Measurements from ENCODE around the gene CPEB1. TPM values are rescaled to one million over a fixed set of nuclear protein-coding genes. Genes with fewer than 3 reads are reported as not detected.
"Not testable (repeated sequence)": the region's sequence is repeated elsewhere in the genome, so short reads cannot be mapped to it uniquely, and the experiment has no call there.

The CPEB1 gene
- total RNA-seq, 1 experiment from 2014 or later: 0.04 TPM

DNA sequence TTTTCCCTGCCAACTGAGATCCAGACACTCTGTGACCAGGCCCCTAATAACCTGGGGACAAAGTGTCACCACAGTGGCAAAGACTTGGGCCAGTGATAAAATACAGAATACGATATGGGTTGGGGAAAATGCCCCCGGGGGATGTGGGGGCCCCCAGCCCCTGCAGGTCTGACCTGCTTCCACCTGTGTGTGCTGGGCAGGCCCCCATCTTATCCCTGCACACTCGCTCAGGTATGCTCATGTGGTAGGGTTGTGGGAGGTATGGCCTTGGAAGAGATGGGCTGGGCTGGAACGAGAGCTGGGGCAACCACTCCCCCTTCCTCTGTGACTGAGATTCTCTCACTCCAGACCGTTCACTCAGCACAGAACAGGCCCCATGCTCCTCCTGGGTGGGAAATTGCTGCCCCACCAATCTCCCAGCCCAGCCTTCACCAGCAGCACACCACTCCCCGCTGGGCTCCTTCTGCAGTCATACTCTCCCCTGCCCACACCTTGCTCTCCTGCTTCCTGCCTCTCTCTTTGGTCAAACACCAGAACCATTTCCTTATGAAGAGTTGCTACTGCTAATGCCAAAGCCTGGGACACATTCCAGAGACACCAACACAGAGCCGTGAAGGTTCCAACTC is 9.6 kb upstream of the CPEB1 start:
- Histone ChIP-seq H3K4me3 (no peak overlapping the region), H3K27ac (no peak overlapping the region), H3K4me1 (no peaks in the 10 kb centered on the region), H3K9me3 (replicated peaks) (no peaks in the 10 kb centered on the region), H3K36me3 (no peaks in the 10 kb centered on the region), H3K27me3 (no peaks in the 10 kb centered on the region)
- no peak for DNase-seq

DNA sequence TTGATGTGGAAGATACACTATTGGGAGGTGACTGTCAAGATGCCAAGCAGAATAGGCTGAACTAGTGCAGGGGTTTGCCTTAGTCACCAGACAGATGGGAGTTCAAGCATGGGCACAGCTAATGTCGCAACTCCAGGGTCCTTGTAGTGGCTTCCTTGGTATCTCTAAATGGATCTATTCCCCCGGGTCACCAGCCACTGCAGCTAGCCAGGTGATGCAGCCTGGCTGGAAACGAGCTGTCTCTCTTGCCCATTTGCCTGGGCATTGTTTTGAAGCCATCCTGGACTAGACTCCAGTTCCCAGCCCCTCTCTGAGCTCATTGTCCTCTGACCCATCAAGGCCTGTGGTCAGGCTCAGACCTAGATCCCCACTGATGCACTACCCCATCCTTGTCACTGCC is 8.4 kb upstream of the CPEB1 start:
- H3K27me3 ChIP-seq: no peaks in the 10 kb centered on the region
- no peak for DNase-seq
- no peaks in the 10 kb centered on the region for H3K9me3 ChIP-seq (replicated peaks)
- H3K4me1 ChIP-seq: no peaks in the 10 kb centered on the region
- H3K36me3 ChIP-seq: no peaks in the 10 kb centered on the region
- H3K4me3 ChIP-seq: no peak overlapping the region
- no peak overlapping the region for H3K27ac ChIP-seq

DNA sequence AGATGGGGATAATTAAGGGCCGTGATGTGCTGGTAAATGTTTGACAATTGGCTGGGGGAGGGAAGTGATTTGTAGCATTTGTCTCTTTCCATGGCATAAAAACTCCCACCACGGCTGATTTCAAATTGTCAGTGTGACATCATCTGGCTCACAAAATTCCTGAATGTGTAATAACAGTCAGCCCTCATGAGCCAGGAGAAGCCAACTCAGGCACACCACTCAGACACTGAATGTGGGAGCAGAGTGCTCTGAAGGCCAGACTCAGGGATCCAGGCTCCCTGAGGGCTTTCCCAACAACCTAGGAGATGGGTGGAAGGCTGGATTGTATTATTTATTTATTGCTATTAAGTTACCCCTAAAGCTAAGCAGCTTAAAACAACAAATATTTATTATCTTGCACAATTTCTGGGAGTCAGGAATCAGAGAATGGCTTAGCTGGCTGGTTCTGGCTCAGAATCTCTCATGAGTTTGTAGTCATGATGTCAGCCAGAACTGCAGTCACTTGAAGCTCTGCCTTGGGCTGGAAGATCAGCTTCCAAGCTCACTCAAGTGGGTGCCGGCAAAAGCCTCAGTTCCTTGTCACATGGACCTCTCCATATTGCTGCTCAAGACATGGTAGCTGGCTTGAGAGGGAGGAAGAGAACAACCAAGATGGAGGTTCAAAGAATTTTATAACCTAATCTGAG is 6.5 kb upstream of the CPEB1 start:
- no peak for DNase-seq
- Histone ChIP-seq H3K4me1 (no peaks in the 10 kb centered on the region), H3K4me3 (no peak overlapping the region), H3K9me3 (replicated peaks) (no peaks in the 10 kb centered on the region), H3K27me3 (no peaks in the 10 kb centered on the region), H3K27ac (no peak overlapping the region), H3K36me3 (no peaks in the 10 kb centered on the region)

DNA sequence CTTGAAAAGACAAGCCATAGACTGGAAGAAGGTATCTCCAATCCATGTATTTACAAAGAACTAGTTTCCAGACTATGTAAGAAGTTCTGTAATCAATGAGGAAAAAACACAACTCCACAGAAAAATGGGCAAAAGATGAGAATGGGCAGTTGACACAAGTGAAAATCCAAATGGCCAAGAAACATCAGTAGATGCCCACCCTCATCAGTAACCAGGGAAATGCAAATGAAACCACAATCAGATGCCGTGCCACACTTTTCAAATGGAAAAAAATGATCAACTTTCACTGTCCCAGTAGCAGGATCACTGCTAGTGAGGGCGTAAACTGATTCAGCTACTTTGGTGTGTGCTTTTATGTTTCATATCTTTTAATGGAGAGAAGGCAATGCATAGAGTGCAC is 4.5 kb upstream of the CPEB1 start:
- H3K27me3 ChIP-seq: no peaks in the 10 kb centered on the region

DNA sequence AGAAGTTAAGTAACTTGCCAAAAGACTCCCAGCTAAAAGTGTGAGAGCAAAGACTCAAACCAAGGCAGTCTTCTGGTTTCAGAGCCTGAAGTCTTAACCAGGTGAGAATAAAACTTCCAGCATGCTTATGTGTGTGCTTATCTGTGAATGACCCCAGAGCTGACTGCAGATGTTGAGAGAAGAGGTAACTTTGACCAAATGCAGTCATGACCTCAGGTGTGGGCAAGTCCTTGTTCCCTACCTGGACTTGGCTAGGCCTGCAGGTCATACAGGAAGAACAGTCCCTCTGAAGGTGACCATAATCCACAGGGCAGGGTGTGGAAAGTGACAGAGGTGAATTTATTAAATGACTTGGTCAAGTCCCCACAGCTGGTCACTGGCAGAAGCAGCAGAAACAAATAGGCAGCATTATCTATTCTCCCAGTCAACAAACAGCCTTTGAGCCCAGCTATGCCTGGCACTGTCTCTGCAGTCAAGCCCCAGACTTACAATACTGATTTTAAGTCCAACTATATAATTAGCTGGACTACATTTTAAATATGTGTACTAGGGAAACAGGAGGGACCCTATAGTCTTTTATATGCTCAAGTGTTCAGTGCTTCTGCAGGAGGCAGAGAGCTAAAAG is 3.0 kb upstream of the CPEB1 start:
- H3K36me3 ChIP-seq: no peaks in the 10 kb centered on the region
- DNase-seq: no peak
- no peak overlapping the region for H3K27ac ChIP-seq
- H3K4me1 ChIP-seq: no peaks in the 10 kb centered on the region
- no peak overlapping the region for H3K4me3 ChIP-seq
- H3K27me3 ChIP-seq: no peaks in the 10 kb centered on the region
- H3K9me3 ChIP-seq (replicated peaks): no peaks in the 10 kb centered on the region

More for the DNA sequence above, 4.5 kb upstream of the CPEB1 start:
- no peaks in the 10 kb centered on the region for H3K36me3 ChIP-seq
- no peak overlapping the region for H3K27ac ChIP-seq
- no peaks in the 10 kb centered on the region for H3K9me3 ChIP-seq (replicated peaks)
- no peak for DNase-seq
- H3K4me1 ChIP-seq: no peaks in the 10 kb centered on the region
- H3K4me3 ChIP-seq: no peak overlapping the region

DNA sequence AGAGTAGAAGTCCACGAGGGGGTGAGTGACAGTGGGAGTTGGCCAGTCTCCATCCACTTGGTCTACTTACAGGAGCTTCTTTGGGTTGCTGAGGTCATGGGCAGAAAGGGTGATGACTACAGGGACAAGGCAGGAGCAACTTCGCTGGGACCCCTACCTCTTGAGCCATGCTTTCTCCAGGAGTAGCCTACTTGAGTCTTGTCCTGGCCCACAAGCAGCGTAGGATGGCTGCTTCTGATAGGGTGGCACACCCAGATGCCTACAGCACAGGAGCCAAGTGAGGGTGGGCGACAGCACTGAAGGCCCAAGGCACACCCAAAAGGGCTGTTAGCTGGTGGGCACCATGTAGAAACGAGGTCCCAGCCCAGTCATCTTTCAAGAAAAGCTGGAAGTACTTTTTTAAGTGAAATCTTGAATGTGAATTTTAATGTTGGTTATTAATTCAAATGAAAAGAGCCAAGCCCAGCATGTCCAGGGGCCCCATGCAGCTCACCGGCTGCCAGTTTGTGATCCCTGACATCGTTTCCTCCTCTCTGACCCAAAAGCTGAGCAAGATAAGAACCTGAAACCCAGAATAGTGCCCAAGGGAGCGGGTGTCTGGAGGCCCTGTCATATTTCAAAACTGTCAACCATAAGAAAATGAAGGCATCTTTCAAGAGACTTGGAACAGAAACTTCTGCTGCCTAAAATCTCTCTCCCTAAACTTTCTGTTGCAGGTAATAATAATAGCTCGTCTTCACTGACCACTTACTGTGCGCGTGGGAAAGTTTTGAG is 2.2 kb upstream of the CPEB1 start:
- no peaks in the 10 kb centered on the region for H3K36me3 ChIP-seq
- no peaks in the 10 kb centered on the region for H3K4me1 ChIP-seq
- H3K4me3 ChIP-seq: no peak overlapping the region
- H3K27me3 ChIP-seq: no peaks in the 10 kb centered on the region
- H3K27ac ChIP-seq: no peak overlapping the region
- H3K9me3 ChIP-seq (replicated peaks): no peaks in the 10 kb centered on the region
- no peak for DNase-seq

DNA sequence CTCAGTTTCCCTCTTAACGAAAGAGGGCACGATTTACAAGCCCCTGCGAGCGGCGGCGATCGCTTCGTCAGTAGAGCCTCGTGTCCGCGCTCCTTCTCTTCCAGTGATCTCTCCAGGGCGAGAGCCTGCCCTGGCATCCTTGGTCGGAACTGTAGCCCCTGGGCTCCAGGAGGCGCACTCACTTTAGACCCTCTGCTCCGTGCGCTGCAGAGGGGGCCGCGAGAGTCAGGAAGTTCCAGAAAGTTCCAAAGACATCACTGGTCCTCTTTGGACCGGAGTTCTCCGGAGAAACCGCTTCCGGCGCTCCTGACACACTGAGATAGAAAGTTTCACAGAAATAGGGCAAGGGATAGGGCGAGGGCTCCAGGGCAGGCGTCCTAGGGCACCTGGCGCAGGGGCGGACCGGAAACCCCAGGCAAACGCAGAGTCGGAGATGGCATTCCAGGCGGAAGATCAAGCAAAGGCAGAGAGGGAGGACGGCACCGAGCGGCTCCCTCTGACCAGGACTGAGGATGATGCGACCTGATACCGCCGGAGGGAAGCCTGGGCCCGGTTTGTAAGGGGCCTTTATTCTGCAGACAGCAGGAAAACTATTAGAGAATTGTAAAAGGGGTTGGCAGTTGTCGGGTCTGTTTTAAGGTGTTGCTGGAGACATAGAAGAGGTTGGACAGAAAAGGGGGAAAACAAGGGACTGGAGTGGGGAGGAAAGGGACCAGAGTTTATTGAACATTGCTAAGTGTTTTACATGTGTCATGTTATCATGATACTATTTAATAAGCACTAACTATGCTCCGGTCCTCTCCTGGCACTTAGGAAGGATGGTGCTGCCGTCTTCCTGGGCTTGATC is 1.3 kb upstream of the CPEB1 start:
- Histone ChIP-seq H3K27me3 (no peaks in the 10 kb centered on the region), H3K4me3 (no peak overlapping the region), H3K36me3 (no peaks in the 10 kb centered on the region), H3K9me3 (replicated peaks) (no peaks in the 10 kb centered on the region), H3K4me1 (no peaks in the 10 kb centered on the region), H3K27ac (no peak overlapping the region)
- no peak for DNase-seq

DNA sequence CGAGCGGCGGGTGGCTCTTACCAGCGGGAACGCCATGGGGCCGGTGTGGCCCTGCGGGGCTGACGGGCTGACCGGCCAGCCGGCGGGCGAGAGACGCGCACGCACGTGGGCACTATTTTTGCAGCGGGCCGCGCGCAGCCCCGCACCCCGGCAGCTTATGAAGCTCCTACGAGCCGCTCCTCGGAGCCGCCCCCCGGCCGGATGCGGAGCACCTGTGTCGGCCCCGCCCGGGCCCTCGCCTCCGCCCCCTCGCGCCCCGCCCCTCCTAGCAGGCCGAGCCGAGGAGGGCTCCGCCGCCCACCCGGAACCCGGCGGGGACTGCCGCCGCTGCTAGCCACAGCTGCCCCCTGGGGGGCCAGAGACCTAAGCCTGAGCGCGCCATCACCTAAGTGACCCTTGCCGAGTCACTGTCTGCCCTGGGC is 683 bp upstream of the CPEB1 start:
- no peak for DNase-seq
- no peaks in the 10 kb centered on the region for H3K9me3 ChIP-seq (replicated peaks)
- no peaks in the 10 kb centered on the region for H3K36me3 ChIP-seq
- H3K4me3 ChIP-seq: no peak overlapping the region
- no peaks in the 10 kb centered on the region for H3K4me1 ChIP-seq
- H3K27ac ChIP-seq: no peak overlapping the region
- H3K27me3 ChIP-seq: no peaks in the 10 kb centered on the region

DNA sequence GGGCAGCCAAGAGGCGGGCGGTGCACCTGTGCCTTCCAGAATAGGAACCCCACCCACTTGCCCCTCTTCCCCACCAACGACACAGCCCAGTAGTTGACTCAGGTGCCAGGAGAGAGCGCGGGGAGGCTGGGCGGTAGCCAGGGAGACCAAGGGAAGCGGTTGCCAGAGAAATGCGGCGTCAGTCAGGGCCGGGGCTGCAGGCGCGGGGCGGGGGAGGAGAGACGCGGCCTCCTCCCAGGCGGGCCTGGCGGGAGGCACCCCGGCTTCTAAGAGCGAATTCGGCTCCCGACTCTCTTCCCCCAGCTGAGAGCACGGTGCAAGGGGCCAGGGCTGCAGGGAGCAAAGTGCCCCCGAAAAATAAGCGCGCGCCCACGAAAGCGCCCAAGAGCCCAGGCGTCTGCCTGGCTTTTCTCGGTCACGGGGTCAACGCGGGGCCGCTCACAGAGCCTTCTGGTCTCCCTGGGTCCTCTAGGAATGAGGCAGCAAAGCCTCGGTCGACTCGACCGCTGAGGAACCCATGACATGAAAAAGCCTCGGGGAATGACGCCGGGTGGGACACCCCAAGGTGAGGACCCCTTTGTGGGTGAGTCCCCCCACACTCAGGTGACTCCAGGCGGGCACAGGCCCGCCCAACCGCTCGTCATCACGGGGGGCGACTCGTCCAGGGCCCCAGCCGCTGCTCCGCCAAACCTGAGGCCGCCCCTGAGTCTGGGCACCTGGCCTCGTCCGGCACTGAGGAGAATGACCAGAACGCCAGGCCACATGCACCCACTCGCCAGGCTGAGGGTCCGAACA is 716 bp downstream of the CPEB1 start:
- H3K4me1 ChIP-seq: no peaks in the 10 kb centered on the region
- H3K9me3 ChIP-seq (replicated peaks): no peaks in the 10 kb centered on the region
- H3K27ac ChIP-seq: no peak overlapping the region
- H3K27me3 ChIP-seq: peaks cover 3% of the 10 kb centered on the region; the same call in 1 of the 2 replicates
- H3K36me3 ChIP-seq: no peaks in the 10 kb centered on the region
- DNase-seq: no peak
- H3K4me3 ChIP-seq: no peak overlapping the region

DNA sequence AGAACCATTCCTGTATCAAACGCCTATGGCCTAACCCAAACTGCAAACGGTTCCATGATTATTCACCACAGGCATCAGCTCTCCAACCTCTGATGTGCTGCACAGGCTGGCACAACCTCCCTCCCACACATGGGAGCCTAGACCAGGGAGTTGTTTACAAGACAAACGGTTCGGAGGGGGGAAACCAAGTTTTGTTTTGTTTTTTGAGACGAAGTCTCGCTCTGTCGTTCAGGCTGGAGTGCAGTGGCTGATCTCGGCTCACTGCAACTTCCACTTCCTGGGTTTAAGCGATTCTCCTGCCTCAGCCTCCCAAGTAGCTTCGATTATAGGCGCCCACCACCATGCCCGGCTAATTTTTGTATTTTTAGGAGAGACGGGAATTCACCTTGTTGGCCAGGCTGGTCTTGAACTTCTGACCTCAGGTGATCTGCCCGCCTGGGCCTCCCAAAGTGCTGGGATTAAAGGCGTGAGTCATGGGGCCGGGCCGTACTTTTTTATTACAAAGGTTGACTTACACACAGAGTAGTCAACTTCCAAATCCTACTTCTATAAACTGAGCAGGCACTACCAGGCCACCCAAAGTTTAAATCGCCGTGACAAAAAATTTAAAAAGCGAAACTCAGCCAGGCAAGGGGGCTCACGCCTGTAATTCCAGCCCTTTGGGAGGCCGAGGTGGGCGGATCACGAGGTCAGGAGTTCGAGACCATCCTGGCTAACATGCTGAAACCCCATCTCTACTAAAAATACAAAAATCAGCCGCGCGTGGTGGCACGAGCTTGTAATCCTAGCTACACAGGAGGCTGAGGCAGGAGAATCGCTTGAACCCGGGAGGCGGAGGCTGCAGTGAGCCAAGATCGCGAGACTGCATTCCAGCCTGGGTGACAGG is 2.0 kb downstream of the CPEB1 start:
- DNase-seq; H3K27ac ChIP-seq; H3K9me3 ChIP-seq (replicated peaks); H3K4me3 ChIP-seq; H3K27me3 ChIP-seq; H3K4me1 ChIP-seq; H3K36me3 ChIP-seq: not testable (repeated sequence)

DNA sequence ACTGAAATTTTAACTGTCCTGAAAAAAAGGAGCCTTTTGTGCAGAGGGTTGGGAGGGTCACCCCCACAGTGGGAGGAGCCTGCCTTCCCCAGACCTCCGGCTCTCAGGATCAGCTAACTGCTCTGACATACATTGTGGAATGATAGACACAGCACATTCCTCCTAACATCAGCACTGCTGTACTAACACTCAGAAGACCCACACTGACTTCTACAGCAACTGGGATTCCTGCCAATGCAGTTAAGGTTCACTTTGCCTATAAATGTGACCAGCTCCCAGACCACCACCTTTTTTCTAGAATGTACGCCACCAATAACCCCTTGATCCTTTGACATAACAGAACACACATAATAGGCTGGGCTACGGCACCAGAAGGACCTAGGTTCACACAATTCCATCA is 3.2 kb downstream of the CPEB1 start:
- H3K4me3 ChIP-seq: no peak overlapping the region
- H3K36me3 ChIP-seq: no peaks in the 10 kb centered on the region
- no peaks in the 10 kb centered on the region for H3K9me3 ChIP-seq (replicated peaks)
- no peak for DNase-seq
- H3K27ac ChIP-seq: no peak overlapping the region
- peaks cover 6% of the 10 kb centered on the region; the same call in 1 of the 2 replicates for H3K27me3 ChIP-seq
- no peaks in the 10 kb centered on the region for H3K4me1 ChIP-seq

DNA sequence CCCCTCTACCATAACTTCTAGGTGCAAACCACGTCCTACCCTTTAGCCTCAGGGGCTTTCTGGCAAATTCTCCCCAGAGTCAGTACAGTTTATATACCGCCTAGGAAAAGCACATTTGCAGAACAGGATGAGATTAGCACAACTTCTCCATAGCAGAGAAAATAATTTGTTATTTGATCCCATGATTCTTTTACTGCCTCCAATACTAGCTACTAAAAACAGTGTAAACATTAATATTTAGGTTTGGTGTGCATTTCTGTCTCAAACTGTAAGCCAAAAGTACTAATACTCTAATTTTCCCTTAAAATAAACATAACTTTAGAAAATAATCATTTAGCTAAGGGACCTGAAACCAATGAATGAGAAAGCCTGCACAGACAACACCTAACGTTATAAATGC is 4.5 kb downstream of the CPEB1 start:
- Histone ChIP-seq H3K36me3 (no peaks in the 10 kb centered on the region), H3K27me3 (peaks cover 6% of the 10 kb centered on the region; the same call in 1 of the 2 replicates), H3K4me1 (no peaks in the 10 kb centered on the region)

More for the DNA sequence above, 4.5 kb downstream of the CPEB1 start:
- no peak for DNase-seq
- Histone ChIP-seq H3K27ac (no peak overlapping the region), H3K4me3 (no peak overlapping the region), H3K9me3 (replicated peaks) (no peaks in the 10 kb centered on the region)

Measured in SJCRH30 (cell line).